HepG2 (cell line): ENCODE data around the gene MRS2. TPM values are rescaled to one million over a fixed set of nuclear protein-coding genes. Genes with fewer than 3 reads are reported as not detected.

Source experiments
- CEBPB ChIP-seq: IDR thresholded peaks from 2 replicates; pipeline ENCODE4 v1.6.1; 2011; ENCODE audit warnings: low read depth, low read length, improper control_type of control experiment, borderline replicate concordance
- CHD4 ChIP-seq: fragments of 200-600 bp; sonication (generic); IDR thresholded peaks from 2 replicates; pipeline ENCODE4 v1.7.0; 2017; ENCODE audit warnings: mild to moderate bottlenecking, low read length, borderline replicate concordance
- GZF1 ChIP-seq: sonication (generic); formaldehyde crosslinking; IDR thresholded peaks from 2 replicates; pipeline ENCODE4 v1.5.1; 2020; ENCODE audit warnings: mild to moderate bottlenecking, missing genetic modification reagents
- NFATC3 ChIP-seq: sonication (generic); formaldehyde crosslinking; IDR thresholded peaks from 2 replicates; pipeline ENCODE4 v1.5.1; 2020; ENCODE audit warnings: mild to moderate bottlenecking, missing genetic modification reagents
- NFE2 ChIP-seq: sonication (generic); formaldehyde crosslinking; IDR thresholded peaks from 2 replicates; pipeline ENCODE4 v1.4.0; 2020; ENCODE audit warnings: missing genetic modification reagents
- NFIC ChIP-seq: IDR thresholded peaks from 2 replicates; pipeline ENCODE4 v1.6.1; 2012; ENCODE audit warnings: mild to moderate bottlenecking, low read length, inconsistent platforms
- NFRKB ChIP-seq: fragments of 450-650 bp; IDR thresholded peaks from 2 replicates; pipeline ENCODE4 v1.6.1; 2017
- NKX3-1 ChIP-seq: sonication (generic); formaldehyde crosslinking; IDR thresholded peaks from 2 replicates; pipeline ENCODE4 v1.5.0; 2020; ENCODE audit warnings: missing genetic modification reagents
- PATZ1 ChIP-seq: sonication (generic); formaldehyde crosslinking; IDR thresholded peaks from 2 replicates; pipeline ENCODE4 v1.4.0; 2020; ENCODE audit warnings: missing genetic modification reagents
- POLR2AphosphoS5 ChIP-seq: IDR thresholded peaks from 2 replicates; pipeline ENCODE4 v1.6.1; 2012; ENCODE audit warnings: low read depth, low read length
- RFXANK ChIP-seq: IDR thresholded peaks from 2 replicates; pipeline ENCODE4 v1.6.1; 2016
- TGIF2 ChIP-seq: IDR thresholded peaks from 2 replicates; pipeline ENCODE4 v1.6.1; 2016; ENCODE audit warnings: control low read depth, missing compliant biosample characterization
- TRIM24 ChIP-seq: sonication (generic); formaldehyde crosslinking; IDR thresholded peaks from 2 replicates; pipeline ENCODE4 v1.8.0; 2022; ENCODE audit warnings: mild to moderate bottlenecking, missing genetic modification reagents
- ZBTB21 ChIP-seq: sonication (generic); formaldehyde crosslinking; IDR thresholded peaks from 2 replicates; pipeline ENCODE4 v1.4.0; 2020; ENCODE audit warnings: missing genetic modification reagents
- ZNF207 ChIP-seq: fragments of 450-650 bp; IDR thresholded peaks from 2 replicates; pipeline ENCODE4 v1.6.1; 2016; ENCODE audit warnings: antibody characterized with exemption, borderline replicate concordance
- ZNF34 ChIP-seq: sonication (generic); formaldehyde crosslinking; IDR thresholded peaks from 2 replicates; pipeline ENCODE4 v1.4.0; 2020; ENCODE audit warnings: mild to moderate bottlenecking, missing genetic modification reagents, borderline replicate concordance
- ZNF556 ChIP-seq: sonication (generic); formaldehyde crosslinking; IDR thresholded peaks from 2 replicates; pipeline ENCODE4 v1.4.0; 2020; ENCODE audit warnings: mild to moderate bottlenecking, missing genetic modification reagents, borderline replicate concordance
- ZNF567 ChIP-seq: sonication (generic); formaldehyde crosslinking; IDR thresholded peaks from 2 replicates; pipeline ENCODE4 v1.8.1; 2023; ENCODE audit warnings: mild to moderate bottlenecking, missing genetic modification reagents, borderline replicate concordance
- ZNF619 ChIP-seq: sonication (generic); formaldehyde crosslinking; IDR thresholded peaks from 2 replicates; pipeline ENCODE4 v1.4.0; 2020; ENCODE audit warnings: mild to moderate bottlenecking, missing genetic modification reagents
- ZSCAN9 ChIP-seq: IDR thresholded peaks from 2 replicates; pipeline ENCODE4 v1.6.1; 2016; ENCODE audit warnings: borderline replicate concordance
- polyA plus RNA-seq, 8 experiments: library from polyadenylated mRNA; depleted of rRNA in 3 of 8; stranded (reverse) in 7 of 8; unstranded in 1 of 8; fragments of >200 nt; fragmentation: Illumina TruSeq in 4 of 8; extraction: Trizol in 4 of 8; gene quantifications; 2 replicates each; pipeline versions ENCODE4 v1.2.1 to v1.2.3, GENCODE V29; 2011 to 2016; ENCODE audit warnings: low read depth in 4 of 8, missing spikeins in 1 of 8, mixed read lengths in 1 of 8; ENCODE audit not compliant: insufficient read depth in 1 of 8
- total RNA-seq, 5 experiments: library from RNA; depleted of rRNA; stranded (reverse); fragments of >200 nt; fragmentation: Illumina TruSeq; extraction: Trizol; gene quantifications; 2 replicates each; pipeline ENCODE4 v1.2.3, GENCODE V29; 2016; ENCODE audit warnings: low read depth in 1 of 5
- TF ChIP-seq, protein P1 (sequence below): sonication (generic); formaldehyde crosslinking; IDR thresholded peaks from 2 replicates; pipeline ENCODE4 v1.8.0; 2022; ENCODE audit warnings: missing genetic modification reagents, mild to moderate bottlenecking, borderline replicate concordance
- TF ChIP-seq, protein P2 (sequence below): sonication (generic); formaldehyde crosslinking; IDR thresholded peaks from 2 replicates; pipeline ENCODE4 v1.5.0; 2020; ENCODE audit warnings: mild to moderate bottlenecking, missing genetic modification reagents
- TF ChIP-seq, protein P3 (sequence below): sonication (generic); formaldehyde crosslinking; IDR thresholded peaks from 2 replicates; pipeline ENCODE4 v1.4.0; 2020; ENCODE audit warnings: missing genetic modification reagents
- TF ChIP-seq, protein P4 (sequence below): IDR thresholded peaks from 2 replicates; pipeline ENCODE4 v1.6.1; 2016; ENCODE audit warnings: low read depth, borderline replicate concordance

Gene MRS2
- total and polyA plus RNA-seq, 2 of the 13 experiments (the other 11 are each of a cell fraction or from before 2014, with no cell fraction given) = 31.1 to 83.8 TPM

DNA sequence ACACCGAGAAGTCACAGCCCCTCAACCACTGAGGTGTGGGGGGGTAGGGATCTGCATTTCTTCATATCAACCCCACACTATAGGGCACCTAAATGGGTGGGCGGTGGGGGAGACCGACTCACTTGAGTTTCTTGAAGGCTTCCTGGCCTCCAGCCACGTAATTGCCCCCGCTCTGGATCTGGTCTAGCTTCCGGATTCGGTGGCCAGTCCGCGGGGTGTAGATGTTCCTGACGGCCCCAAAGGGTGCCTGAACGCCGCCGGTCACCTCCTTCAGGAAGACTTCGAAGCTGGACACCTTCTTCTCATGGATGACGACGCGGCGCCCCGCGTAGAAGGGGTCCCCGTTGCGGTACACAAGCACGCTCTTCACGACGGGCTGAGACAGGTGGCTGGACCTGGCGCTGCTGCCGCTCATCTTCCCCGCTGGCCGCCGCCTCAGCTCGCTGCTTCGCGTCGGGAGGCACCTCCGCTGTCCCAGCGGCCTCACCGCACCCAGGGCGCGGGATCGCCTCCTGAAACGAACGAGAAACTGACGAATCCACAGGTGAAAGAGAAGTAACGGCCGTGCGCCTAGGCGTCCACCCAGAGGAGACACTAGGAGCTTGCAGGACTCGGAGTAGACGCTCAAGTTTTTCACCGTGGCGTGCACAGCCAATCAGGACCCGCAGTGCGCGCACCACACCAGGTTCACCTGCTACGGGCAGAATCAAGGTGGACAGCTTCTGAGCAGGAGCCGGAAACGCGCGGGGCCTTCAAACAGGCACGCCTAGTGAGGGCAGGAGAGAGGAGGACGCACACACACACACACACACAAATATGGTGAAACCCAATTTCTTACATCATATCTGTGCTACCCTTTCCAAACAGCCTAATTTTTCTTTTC lies 45.2 kb upstream of the MRS2 start, which contains the start of gene DCDC2 (continued):
- TF ChIP-seq POLR2AphosphoS5 = peak; percentile 90
- TF ChIP-seq ZNF567 (CRISPR knock-in tag) = peak; percentile 89; the same call in 1 of the 2 replicates
- no peak; the same call in 1 of the 2 replicates for TF ChIP-seq NKX3-1 (CRISPR knock-in tag)
- TF ChIP-seq ZNF207 = no peak
- TF ChIP-seq PATZ1 (CRISPR knock-in tag) = no peak
- TF ChIP-seq RFXANK = no peak
- no peak for TF ChIP-seq NFRKB
- peak; percentile 85; the same call in 1 of the 2 replicates for TF ChIP-seq ZNF619 (CRISPR knock-in tag)
- TF ChIP-seq GZF1 (CRISPR knock-in tag) = peak; percentile 78
- TF ChIP-seq NFATC3 (CRISPR knock-in tag) = peak; percentile 99
- TF ChIP-seq CEBPB = peak; percentile 65
- TF ChIP-seq, protein P1, sequence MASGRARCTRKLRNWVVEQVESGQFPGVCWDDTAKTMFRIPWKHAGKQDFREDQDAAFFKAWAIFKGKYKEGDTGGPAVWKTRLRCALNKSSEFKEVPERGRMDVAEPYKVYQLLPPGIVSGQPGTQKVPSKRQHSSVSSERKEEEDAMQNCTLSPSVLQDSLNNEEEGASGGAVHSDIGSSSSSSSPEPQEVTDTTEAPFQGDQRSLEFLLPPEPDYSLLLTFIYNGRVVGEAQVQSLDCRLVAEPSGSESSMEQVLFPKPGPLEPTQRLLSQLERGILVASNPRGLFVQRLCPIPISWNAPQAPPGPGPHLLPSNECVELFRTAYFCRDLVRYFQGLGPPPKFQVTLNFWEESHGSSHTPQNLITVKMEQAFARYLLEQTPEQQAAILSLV = peak; percentile 61; the same call in 1 of the 2 replicates
- no peak for TF ChIP-seq ZBTB21 (CRISPR knock-in tag)
- TF ChIP-seq ZNF34 (CRISPR knock-in tag) = peak; percentile 90
- no peak for TF ChIP-seq NFE2 (CRISPR knock-in tag)
- TF ChIP-seq, protein P2, sequence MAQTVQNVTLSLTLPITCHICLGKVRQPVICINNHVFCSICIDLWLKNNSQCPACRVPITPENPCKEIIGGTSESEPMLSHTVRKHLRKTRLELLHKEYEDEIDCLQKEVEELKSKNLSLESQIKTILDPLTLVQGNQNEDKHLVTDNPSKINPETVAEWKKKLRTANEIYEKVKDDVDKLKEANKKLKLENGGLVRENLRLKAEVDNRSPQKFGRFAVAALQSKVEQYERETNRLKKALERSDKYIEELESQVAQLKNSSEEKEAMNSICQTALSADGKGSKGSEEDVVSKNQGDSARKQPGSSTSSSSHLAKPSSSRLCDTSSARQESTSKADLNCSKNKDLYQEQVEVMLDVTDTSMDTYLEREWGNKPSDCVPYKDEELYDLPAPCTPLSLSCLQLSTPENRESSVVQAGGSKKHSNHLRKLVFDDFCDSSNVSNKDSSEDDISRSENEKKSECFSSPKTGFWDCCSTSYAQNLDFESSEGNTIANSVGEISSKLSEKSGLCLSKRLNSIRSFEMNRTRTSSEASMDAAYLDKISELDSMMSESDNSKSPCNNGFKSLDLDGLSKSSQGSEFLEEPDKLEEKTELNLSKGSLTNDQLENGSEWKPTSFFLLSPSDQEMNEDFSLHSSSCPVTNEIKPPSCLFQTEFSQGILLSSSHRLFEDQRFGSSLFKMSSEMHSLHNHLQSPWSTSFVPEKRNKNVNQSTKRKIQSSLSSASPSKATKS (CRISPR knock-in tag) = 0 out of 2 replicates have a peak, but pooled peaks have one; percentile 73
- 0 out of 2 replicates have a peak, but pooled peaks have one; percentile 67 for TF ChIP-seq ZSCAN9
- TF ChIP-seq, protein P3, sequence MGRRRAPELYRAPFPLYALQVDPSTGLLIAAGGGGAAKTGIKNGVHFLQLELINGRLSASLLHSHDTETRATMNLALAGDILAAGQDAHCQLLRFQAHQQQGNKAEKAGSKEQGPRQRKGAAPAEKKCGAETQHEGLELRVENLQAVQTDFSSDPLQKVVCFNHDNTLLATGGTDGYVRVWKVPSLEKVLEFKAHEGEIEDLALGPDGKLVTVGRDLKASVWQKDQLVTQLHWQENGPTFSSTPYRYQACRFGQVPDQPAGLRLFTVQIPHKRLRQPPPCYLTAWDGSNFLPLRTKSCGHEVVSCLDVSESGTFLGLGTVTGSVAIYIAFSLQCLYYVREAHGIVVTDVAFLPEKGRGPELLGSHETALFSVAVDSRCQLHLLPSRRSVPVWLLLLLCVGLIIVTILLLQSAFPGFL = no peak
- TF ChIP-seq, protein P4, sequence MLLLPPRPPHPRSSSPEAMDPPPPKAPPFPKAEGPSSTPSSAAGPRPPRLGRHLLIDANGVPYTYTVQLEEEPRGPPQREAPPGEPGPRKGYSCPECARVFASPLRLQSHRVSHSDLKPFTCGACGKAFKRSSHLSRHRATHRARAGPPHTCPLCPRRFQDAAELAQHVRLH (CRISPR knock-in tag) = peak; percentile 44; the same call in 1 of the 2 replicates
- no peak for TF ChIP-seq NFIC
- no peak for TF ChIP-seq TRIM24 (CRISPR knock-in tag)
- no peak for TF ChIP-seq CHD4
- peak; percentile 92; the same call in 1 of the 2 replicates for TF ChIP-seq TGIF2
- TF ChIP-seq ZNF556 = peak; percentile 87
